NCI-H82 treated with DMSO at 0.1 percent for 48 hours (cell line): ENCODE measurements around the gene GATAD2B.
"Not testable (repeated sequence)": the region's sequence is repeated elsewhere in the genome, so short reads cannot be mapped to it uniquely, and the experiment has no call there.

ENCODE experiments used
- DNase-seq: peaks from one replicate; lab custom pipeline; 2025; ENCODE audit not compliant: unreplicated experiment; lab: John Stamatoyannopoulos, UW

GATAD2B gene

DNA sequence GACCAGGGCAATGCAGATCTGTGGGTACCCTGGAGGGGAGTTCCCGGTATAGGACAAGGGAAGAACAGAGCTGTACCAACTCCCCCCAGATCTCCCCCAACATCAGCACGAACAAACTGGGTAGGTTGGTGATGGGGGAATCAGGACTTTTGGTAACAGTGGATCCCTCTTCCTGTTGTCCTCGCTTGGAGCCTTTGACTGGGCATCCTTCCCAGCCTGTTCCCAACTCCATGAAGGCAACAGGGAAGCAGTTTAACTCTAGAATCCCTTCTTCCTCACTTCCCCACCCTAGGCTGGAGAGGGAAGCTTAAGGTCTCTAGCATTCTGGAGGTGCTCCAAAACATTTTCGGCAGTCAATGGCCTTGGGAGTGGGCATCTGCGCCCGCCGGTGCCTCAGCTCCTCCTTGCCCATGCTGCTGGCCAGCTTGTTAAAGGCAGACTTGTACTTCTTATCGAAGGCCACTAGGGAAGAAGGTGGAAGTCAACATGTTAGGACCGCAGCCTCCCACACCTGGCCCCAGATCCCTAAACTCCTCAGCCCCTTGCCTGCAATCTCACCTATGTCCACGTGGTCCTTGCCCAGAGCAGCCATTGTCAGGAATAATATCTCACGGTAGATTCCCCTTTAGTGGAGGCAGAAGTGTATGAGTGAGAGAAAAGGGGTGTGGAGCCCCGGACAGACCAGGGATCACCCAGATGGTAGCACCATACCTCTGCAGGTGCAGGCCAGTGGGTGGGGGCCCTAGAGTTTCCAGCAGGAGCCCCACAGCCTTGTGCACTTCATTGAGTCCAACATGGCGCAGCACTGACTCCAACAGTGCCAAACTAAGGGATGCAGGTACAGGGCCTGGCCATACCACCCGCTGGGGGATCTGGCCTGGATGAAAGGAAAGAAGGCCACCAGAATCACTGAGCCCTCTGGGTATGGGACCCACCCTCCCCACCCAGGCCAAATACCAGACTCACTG is 7.5 kb upstream of the GATAD2B start:
- no peak for DNase-seq

DNA sequence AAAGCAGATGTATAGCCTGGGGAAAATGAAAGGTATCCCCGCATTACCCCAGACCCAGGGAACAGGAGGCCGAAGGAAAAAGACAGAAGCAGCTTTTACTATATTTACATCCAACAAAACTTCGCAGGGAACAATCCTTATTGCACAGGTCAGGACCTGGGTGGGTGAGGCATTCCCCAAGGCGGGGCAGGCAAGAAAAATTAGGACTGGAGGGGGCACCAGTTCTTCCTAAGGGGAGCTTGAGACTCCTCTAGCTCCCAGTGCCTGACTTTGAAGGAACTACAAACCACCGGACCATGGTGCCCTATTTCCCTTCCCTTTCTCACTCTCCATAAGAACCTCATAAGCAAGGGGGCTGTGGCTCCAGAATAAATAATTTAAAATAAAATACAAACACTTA is 6.7 kb upstream of the GATAD2B start:
- no peak for DNase-seq

DNA sequence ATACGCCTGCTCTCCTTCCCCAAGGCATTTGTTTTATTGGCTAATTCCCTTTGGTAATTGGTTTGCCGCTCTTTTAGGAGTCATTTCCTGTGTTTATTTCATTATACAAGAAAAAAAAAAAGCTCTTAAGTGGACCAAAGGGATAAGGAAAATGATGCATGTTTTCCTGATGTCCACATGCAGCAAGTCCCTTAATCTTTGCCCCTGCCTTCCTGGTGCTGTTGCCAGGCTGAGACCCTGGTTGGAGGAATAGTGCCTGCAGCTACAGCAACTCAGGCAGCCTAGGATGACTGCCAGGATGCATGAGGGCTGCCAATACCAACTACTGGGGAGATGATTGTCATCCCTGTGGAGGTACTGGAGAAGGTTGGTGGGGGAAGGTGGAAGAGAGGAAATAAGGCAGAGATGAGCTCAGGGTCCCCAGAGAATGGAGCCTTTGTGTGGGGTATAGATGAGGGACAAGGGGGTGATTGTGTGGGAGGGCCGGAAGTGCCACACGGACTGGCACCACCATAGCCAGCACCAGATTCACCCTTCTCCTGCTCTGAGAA is 6.1 kb upstream of the GATAD2B start:
- DNase-seq, result no peak

DNA sequence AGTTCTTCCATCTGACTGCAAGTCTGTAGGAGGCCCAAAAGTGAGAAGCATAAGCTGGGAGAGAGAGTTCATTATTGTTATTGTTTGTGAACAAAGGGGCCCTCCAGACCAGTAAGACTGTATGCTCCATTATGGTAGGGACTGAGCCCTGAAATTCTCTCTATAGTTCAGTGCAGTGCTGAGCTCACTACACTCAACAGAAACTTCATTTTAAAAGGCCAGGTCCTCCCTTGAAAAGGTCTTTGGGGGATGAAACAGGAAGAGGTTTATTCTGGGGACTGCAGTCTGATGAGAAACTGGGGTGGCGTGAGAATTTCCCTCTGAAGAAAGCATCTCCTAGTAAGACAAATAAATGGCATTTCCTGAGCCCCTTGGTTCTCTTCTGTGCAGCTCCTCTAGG is 5.5 kb upstream of the GATAD2B start:
- DNase-seq, result no peak

DNA sequence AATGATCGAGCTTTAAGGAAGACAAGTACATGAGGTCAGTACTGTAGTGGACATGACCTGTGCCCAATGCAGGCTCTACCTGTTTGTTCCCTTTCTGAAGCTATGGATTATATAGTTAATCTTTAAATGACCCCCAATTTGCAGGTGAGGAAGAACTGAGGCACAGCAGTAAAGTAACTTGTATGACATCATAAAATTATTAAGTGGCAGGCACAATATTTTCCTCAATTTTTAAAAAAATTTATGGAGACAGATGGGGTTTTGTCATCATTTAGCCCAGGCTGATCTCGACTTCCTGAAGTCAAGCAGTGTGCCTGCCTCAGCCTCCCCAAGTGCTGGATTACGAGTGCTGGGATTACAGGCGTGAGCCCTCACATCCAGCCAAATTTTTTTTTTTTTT is 3.6 kb upstream of the GATAD2B start:
- no peak for DNase-seq

DNA sequence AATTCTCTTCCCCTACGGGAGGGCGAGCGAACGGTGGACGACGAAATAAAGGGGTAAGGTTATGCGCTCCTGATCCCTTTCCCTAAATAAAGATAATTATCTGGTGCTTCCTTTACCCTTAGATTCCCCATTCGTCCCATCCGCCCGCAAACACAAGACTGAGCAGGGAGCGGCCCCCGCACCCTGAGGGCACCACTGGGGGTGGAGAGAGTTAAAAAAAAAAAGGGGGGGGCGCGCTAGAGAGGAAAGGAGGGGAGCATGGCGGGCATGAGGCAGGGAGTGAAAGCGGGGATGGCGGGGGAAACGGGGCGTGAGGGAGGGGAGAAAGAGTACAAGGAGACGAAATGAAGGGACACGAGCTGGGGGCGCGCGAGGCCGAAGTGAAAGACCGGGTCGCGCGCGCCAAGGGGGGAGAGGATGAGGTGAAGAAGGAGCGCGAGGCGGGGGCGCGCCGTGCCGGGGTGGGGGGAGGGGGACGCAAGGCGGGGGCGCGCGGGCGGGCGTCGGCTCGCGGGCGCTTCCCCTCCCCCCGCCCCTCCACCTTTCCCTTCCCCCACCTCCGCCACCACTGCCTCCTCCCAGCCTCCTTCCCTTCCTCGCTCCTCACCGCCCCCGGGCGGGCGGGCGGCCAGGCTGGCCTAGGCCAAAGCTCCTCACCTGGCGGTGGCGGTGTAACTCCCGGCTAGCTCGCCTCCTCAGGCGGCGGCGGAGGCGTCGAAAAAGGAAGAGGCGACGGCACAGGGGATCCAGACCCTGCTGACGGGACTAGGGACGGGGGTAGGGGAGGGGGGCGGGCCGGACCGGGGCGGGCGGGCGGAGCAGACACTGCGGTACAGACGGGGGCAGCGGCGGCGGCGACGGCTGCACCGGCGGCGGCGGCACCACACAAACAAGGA is 448 bp downstream of the GATAD2B start:
- DNase-seq, result peak; percentile 57

DNA sequence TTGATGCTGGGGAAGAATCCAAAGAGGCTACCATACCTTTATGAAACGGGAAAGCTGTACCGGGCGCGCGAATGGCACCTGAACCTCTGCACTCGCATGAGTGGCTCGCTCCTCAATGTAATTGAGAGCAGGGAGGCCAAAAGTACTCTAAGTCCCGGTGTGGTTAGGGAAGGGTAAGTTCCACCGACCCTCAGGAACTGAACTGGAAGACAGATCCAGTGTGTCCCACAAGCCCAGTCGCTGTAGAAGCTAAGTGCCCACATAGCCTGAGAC is 1.0 kb downstream of the GATAD2B start:
- peak; percentile 30 for DNase-seq

DNA sequence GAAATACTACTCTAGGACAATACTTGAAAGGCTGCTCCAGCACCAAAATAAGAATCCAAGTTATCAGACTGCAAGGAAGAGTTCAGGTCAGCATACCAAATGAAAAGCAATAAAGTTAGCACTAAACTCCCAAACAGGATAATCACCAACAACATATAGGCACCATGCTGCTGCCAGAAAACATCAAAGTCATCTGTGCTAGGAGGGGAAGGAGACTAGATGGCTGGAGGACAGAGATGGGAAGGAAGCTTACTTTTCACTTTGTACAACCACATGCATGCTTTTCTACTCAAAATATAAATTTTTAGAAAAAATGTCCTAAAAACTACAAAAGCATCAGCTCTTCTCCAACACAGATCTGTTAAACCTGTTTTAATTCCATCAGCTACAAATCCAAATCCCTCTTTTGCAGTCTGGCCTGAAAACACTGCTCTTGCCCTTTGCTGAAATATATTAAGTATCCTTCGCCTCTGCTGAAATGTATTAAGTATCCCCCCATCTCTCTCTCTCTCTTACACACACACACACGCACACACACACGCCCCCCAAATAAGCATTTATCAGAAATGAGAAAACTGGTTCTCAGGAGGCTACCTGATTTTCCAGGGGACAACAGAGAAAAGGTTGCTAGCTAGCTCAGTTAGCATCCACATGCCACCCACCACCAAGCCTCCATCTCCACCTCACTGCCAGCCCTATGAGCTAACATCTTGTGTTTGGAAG is 1.5 kb downstream of the GATAD2B start:
- DNase-seq, result no peak

DNA sequence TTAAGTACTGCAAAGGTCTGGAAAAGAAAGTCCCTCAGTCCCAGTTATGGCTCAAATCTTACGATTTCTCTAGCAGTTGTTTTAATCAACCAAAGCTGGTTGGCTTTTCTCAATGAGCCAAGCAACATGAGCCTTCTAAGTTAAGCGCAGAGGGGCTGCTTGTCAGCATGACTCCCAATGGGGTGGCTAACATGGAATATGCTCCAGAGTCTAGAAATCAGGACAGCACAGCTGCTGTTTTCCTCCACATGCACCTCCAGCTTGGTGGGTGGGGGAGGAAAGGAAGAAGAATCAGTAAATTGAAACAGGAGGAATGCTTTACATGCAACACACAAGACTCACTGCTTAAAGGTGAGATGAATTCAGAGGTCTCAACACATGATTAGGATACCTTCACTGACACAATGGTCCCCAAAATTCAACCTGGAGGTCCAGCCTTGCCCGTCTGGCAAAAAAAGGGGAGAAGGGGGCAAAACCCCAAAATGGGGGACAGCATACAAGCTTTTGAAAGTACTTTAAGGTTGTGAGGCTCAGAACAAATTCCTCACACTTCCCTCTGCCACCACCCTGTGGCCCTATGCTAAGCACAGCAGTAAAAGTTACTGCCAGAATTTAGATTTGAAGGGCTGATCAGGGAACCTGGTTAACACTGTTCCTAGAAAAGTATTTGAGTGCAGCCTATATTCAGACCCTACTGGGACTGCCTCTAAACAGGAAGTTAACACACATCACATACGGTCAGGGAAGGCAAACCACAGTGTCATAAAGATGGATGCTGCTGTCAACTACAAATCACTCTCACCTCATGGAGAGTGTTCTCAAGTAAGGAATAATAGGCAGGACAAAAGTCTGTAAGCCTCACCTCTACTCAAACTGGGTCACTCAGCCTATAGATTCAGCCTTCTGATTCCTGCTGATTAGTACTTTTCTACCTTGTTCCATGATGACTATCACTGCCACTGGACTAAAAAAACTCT is 2.6 kb downstream of the GATAD2B start:
- DNase-seq, result no peak

DNA sequence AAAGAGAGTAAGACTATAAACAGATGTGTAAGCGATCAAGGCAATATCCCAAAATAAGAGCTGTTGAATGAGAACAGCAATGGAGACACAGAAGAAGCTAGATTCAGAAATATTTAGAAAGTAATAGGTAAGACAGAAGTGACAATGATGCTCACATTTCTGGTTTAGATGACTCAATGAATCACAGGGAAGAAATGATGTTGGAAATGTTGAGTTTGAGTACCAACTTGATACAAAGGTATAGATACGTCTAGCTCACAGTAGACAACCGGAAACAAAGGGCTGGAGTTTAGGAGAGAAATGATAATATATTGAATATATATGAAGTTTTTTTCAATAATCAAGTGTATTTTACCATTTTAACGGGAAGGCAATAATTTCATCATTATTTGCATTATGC is 6.5 kb downstream of the GATAD2B start:
- no peak for DNase-seq

DNA sequence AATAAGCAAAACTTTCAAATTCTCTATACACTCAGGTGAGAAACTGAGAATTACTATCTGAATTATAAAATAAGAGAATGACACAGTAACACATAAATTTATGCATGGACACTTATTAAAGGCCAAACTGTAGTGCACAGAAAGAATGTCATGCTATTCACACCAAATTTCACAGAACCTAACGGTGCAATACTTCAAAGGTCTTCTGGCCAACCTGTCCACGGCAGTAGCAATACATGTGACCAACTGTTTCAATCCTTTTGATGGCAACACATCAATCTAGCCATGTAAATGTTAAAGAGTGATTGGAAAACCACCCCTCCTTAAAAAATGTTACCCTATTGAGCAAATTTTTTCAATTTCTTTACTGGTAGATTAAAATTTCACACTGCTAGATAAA is 10.4 kb downstream of the GATAD2B start:
- no peak for DNase-seq

DNA sequence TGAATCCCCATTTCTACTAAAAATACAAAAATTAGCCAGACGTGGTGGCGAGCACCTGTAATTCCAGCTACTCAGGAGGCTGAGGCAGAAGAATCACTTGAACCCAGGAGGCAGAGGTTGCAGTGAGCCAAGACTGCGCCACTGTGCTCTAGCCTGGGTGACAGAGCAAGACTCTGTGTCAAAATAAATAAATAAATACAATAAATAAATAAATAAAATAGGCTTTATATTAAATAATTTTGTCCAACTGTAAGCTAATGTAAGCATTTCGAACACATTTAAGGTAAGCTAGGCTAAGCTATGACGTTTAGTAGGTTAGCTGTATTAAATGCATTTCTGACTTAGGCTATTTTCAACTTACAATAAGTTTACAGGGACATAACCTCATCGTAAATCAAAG is 12.2 kb downstream of the GATAD2B start:
- DNase-seq, result not testable (repeated sequence)

DNA sequence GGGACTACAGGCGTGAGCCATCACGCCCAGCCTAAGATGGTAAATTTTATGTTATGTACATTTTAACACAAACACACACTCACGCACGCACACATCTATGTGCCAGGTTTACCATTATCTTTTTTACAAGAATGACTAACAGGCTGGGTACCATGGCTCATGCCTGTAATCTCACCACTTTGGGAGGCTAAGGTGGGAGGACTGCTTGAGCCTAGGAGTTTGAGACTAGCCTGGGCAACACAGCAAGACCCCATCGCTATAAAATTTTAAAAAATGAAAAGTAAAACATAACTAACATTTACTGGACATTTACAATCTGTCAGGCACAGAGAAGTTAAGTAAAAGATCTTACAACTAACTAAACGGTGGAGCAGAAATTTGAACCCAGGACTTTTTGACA is 14.7 kb downstream of the GATAD2B start:
- DNase-seq, result no peak

DNA sequence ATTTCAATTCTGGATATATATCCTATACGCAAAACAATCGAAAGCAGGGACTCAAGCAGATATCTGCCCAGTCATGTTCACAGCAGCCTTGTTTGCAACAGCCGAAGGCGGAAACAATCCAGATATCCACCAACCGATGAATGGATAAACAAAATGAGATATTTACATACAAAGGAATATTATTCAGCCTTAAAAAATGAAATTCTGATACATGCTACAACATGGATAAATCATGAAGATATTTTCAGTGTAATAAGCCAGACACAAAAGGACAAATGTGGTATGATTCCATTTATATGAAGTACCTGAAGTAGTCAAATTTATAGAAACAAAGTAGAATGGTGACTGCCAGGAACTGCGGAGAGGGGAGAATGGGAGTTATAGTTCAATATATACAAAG is 15.6 kb downstream of the GATAD2B start:
- no peak for DNase-seq

DNA sequence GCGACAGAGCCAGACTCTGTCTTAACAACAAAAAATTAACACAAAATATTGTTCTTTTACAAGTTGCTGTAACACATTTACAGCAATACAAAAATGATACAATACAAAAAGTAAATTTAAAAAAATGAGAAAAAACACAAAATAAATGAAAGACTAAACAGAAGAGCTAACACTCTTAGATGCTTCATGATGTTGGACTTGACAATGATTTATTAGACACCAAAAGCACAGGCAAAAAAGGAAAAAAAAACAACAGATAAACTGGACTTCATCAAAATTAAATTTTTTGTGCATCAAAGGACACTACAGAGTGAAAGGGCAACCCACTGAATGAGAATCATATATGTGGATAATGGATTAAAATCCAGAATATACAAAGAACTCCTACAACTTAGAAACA is 16.4 kb downstream of the GATAD2B start:
- DNase-seq, result no peak

DNA sequence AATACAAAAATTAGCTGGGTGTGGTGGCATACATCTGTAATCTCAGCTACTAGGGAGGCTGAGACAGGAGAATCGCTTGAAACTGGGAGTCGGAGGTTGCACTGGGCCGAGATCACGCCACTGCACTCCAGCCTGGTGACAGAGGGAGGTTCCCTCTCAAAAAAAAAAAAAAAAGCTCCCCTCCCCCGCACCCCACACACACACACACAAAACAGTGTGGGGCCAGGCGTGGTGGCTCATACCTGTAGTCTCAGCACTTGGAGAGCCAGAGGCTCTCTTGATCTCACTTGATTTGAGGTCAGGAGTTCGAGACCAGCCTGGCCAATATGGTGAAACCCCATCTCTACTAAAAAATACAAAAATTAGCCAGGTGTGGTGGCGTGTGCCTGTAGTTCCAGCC is 16.9 kb downstream of the GATAD2B start:
- not testable (repeated sequence) for DNase-seq

DNA sequence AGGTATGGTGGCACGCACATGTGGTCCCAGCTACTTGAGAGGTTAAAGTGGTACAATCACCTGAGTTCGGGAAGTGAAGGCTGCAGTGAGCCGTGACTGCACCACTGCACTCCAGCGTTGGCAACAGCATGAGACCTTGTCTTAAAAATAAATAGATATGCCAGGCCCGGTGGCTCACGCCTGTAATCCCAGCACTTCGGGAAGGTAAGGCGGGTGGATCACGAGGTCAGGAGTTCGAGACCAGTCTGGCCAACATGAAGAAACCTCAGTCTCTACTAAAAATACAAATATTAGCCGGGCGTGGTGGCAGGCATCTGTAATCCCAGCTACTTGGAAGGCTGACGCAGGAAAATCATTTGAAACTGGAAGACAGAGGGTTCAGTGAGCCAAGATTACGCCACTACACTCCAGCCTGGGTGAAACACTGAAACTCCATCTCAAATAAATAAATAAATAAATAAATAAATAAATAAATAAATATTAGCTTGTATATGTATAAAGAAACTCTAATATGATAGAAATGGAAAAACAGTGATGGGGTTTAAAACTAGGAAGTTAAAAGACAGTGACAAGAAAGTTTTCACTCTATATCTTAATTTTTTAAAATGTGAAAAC is 18.8 kb downstream of the GATAD2B start:
- DNase-seq, result no peak

DNA sequence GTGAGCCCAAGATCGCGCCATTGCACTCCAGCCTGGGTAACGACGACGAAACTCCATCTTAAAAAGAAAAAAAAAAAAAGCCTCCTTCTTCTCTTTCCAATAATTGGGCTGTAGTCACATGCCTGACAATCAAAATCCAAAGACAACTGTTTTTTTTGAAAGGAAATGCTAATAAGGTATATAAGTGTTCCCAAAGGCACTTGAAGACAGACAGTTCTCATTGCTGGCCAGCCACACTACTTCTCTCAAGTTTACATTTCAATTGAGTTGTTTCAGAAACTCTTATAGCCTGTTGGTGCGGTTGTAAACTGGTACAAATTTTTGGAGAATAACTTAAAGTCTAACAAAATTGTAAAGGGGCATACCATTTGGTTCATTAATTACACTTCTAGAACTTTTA is 23.3 kb downstream of the GATAD2B start:
- DNase-seq, result no peak

DNA sequence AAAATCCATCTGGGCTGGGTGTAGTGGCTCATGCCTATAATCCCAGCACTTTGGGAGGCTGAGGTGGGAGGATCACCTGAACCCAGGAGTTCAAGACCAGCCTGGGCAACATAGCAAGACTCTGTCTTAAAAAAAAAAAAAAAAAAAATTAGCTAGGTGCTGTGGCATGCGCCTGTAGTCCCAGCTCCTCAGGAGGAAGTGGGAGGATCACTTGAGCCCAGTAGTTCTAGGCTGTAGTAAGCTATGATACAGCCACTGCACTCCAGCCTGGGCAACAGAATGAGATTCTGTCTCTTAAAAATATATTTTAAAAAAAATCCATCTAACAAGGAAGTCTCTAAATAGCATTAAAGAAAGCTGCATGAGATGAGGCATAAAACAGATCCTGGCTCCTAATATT is 26.9 kb downstream of the GATAD2B start:
- DNase-seq, result not testable (repeated sequence)

DNA sequence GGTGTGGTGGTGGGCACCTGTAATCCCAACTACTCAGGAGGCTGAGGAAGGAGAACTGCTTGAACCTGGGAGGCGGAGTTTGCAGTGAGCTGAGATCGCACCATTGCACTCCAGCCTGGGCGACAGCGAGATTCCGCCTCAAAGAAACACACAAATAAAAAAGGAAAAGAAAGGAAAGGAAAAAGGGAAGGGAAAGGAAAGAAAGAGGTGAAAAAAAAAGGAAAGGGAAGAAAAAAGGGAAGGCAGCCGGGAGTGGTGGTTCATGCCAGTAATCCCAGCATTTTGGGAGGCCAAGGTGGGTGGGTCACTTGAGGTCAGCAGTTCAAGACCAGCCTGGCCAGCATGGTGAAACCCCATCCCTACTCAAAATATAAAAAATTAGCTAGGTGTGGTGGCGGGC is 31.7 kb downstream of the GATAD2B start:
- DNase-seq, result not testable (repeated sequence)
